ENCODE results near the gene RAB4A. TPM values are rescaled to one million over a fixed set of nuclear protein-coding genes. Genes with fewer than 3 reads are reported as not detected.

Gene RAB4A
- total RNA-seq, 2 experiments from 2014 or later, result 17.5 to 27.9 TPM

- TF ChIP-seq EZH2phosphoT487 (IDR thresholded peaks at IDR 0.05; ENCODE audit: borderline replicate concordance, low read depth, low read length) (no peak), CTCF (conservative IDR thresholded peaks at IDR 0.05; ENCODE audit: low read length) (no peak)
- ChIA-PET CTCF (ENCODE audit: unreplicated experiment) (no interaction called here), POLR2A (no interaction called here)
- no TSS peak for BruUV-seq (replicated peaks)
- no peak for DNase-seq (ENCODE audit: low spot score)
- Histone ChIP-seq H3K27ac (ENCODE audit: low read depth, low read length, poor library complexity, severe bottlenecking) (no peak overlapping the region), H3K79me2 (ENCODE audit: insufficient read depth, low read depth, low read length) (no peaks in the 10 kb centered on the region), H2AFZ (ENCODE audit: low read length) (no peak overlapping the region), H3K4me2 (ENCODE audit: low read length) (no peak overlapping the region), H4K20me1 (ENCODE audit: insufficient read depth, low read length) (no peaks in the 10 kb centered on the region), H3K9me2 (ENCODE audit: insufficient read depth, low read length) (no peaks in the 10 kb centered on the region), H3K4me1 (ENCODE audit: insufficient read depth, low read length, poor library complexity, severe bottlenecking) (no peaks in the 10 kb centered on the region), H3K36me3 (ENCODE audit: insufficient read depth, low read length) (peaks cover 28% of the 10 kb centered on the region; the same call in 1 of the 2 replicates), H3K9me3 (ENCODE audit: low read length) (no peaks in the 10 kb centered on the region), H3K4me3 (ENCODE audit: low read depth, low read length, poor library complexity, severe bottlenecking) (no peak overlapping the region)
- intact Hi-C loops (cut with micrococcal nuclease; ENCODE audit: unreplicated experiment), result no loop called here
Observed at GRCh38 chr1:229300099-229300757, 29.3 kb downstream of the RAB4A start.

GRCh38 chr1:229302740-229303139 lies 31.8 kb downstream of the RAB4A start:
- POLR2A ChIA-PET, result interaction anchor here (1.0 kb wide), 1 partner anchor 21 kb away, joined by 3 read pairs; no protein-coding TSS in a partner anchor
- Histone ChIP-seq H3K4me2 (ENCODE audit: low read length) (no peak overlapping the region), H3K9me2 (ENCODE audit: insufficient read depth, low read length) (no peaks in the 10 kb centered on the region), H3K9me3 (ENCODE audit: low read length) (no peaks in the 10 kb centered on the region), H2AFZ (ENCODE audit: low read length) (no peak overlapping the region), H3K79me2 (ENCODE audit: insufficient read depth, low read depth, low read length) (no peaks in the 10 kb centered on the region), H4K20me1 (ENCODE audit: insufficient read depth, low read length) (no peaks in the 10 kb centered on the region), H3K36me3 (ENCODE audit: insufficient read depth, low read length) (peaks cover 28% of the 10 kb centered on the region; the same call in 1 of the 2 replicates), H3K4me1 (ENCODE audit: insufficient read depth, low read length, poor library complexity, severe bottlenecking) (no peaks in the 10 kb centered on the region), H3K27ac (ENCODE audit: low read depth, low read length, poor library complexity, severe bottlenecking) (no peak overlapping the region), H3K4me3 (ENCODE audit: low read depth, low read length, poor library complexity, severe bottlenecking) (no peak overlapping the region)
- no peak for TF ChIP-seq CTCF (conservative IDR thresholded peaks at IDR 0.05; ENCODE audit: low read length)
- TF ChIP-seq EZH2phosphoT487 (IDR thresholded peaks at IDR 0.05; ENCODE audit: borderline replicate concordance, low read depth, low read length), result no peak
- CTCF ChIA-PET (ENCODE audit: unreplicated experiment), result no interaction called here
- no TSS peak for BruUV-seq (replicated peaks)
- no peak for DNase-seq (ENCODE audit: low spot score)
- intact Hi-C loops (cut with micrococcal nuclease; ENCODE audit: unreplicated experiment), result no loop called here

- BruUV-seq (replicated peaks), result no TSS peak
- H3K9me2 ChIP-seq (ENCODE audit: insufficient read depth, low read length), result no peaks in the 10 kb centered on the region
- no peak for DNase-seq (ENCODE audit: low spot score)
- intact Hi-C loops (cut with micrococcal nuclease; ENCODE audit: unreplicated experiment), result no loop called here
- H3K9me3 ChIP-seq (ENCODE audit: low read length), result no peaks in the 10 kb centered on the region
- ChIA-PET CTCF (ENCODE audit: unreplicated experiment) (no interaction called here), POLR2A (interaction anchor here (1.0 kb wide), 1 partner anchor 20 kb away, joined by 3 read pairs; no protein-coding TSS in a partner anchor)
- no peaks in the 10 kb centered on the region for H4K20me1 ChIP-seq (ENCODE audit: insufficient read depth, low read length)
- H2AFZ ChIP-seq (ENCODE audit: low read length), result no peak overlapping the region
- no peak overlapping the region for H3K4me2 ChIP-seq (ENCODE audit: low read length)
- H3K4me1 ChIP-seq (ENCODE audit: insufficient read depth, low read length, poor library complexity, severe bottlenecking), result no peaks in the 10 kb centered on the region
- no peak for TF ChIP-seq EZH2phosphoT487 (IDR thresholded peaks at IDR 0.05; ENCODE audit: borderline replicate concordance, low read depth, low read length)
- TF ChIP-seq CTCF (conservative IDR thresholded peaks at IDR 0.05; ENCODE audit: low read length), result no peak
- no peaks in the 10 kb centered on the region for H3K79me2 ChIP-seq (ENCODE audit: insufficient read depth, low read depth, low read length)
- no peak overlapping the region for H3K4me3 ChIP-seq (ENCODE audit: low read depth, low read length, poor library complexity, severe bottlenecking)
- peaks cover 27% of the 10 kb centered on the region; the same call in 1 of the 2 replicates for H3K36me3 ChIP-seq (ENCODE audit: insufficient read depth, low read length)
- no peak overlapping the region for H3K27ac ChIP-seq (ENCODE audit: low read depth, low read length, poor library complexity, severe bottlenecking)
Observed at GRCh38 chr1:229303855-229304254, 32.9 kb downstream of the RAB4A start.

Data from OCI-LY7 (cell line).